Naive thymus-derived CD4-positive, alpha-beta T cell (primary cell): Measurements from ENCODE around the gene KIF11. TPM values are rescaled to one million over a fixed set of nuclear protein-coding genes. Genes with fewer than 3 reads are reported as not detected.

Experiments
- ATAC-seq: fragments of 150-1000 bp; cut with Tn5 transposase; 2 replicates; pipeline ENCODE4 v1.10.0; 2021; ENCODE audit warnings: mild to moderate bottlenecking, moderate library complexity
- CTCF ChIA-PET: fragments of 350-600 bp; sonication (Branson Sonifier 250); formaldehyde crosslinking; loops from one replicate; lab custom pipeline; 2021; ENCODE audit warnings: antibody characterized with exemption; lab: Charles Lee
- POLR2A ChIA-PET: fragments of 350-600 bp; sonication (Branson Sonifier 250); formaldehyde crosslinking; loops from one replicate; lab custom pipeline; 2021; ENCODE audit warnings: antibody characterized with exemption, inconsistent platforms; lab: Charles Lee
- DNase-seq, 9 donors: peaks; one replicate each; pipeline versions ENCODE4 v3.0.0 to v3.0.0-alpha.2; 2020 to 2022; ENCODE audit warnings: mixed read lengths in 1 of 9
- H3K27ac ChIP-seq: one replicate; pipeline ENCODE4 v1.7.0; 2013; ENCODE audit warnings: mild to moderate bottlenecking, low read depth, low read length, moderate library complexity
- H3K27me3 ChIP-seq, 2 donors: one replicate each; pipeline ENCODE4 v1.7.0; 2013; ENCODE audit warnings: low read length in 2 of 2, mild to moderate bottlenecking in 2 of 2, moderate library complexity in 2 of 2; ENCODE audit not compliant: control insufficient read depth in 2 of 2, insufficient read depth in 2 of 2
- H3K36me3 ChIP-seq, 3 experiments: 1 replicate in 2 of 3; 2 replicates in 1 of 3; pipeline ENCODE4 v1.7.0; 2013; ENCODE audit warnings: low read length in 3 of 3, mild to moderate bottlenecking in 3 of 3, moderate library complexity in 1 of 3; ENCODE audit not compliant: insufficient read depth in 3 of 3, control insufficient read depth in 2 of 3
- H3K4me1 ChIP-seq, 2 donors: one replicate each; pipeline ENCODE4 v1.7.0; 2013; ENCODE audit warnings: low read length in 2 of 2, mild to moderate bottlenecking in 2 of 2, moderate library complexity in 1 of 2; ENCODE audit not compliant: control insufficient read depth in 2 of 2, insufficient read depth in 2 of 2
- H3K4me3 ChIP-seq: 2 replicates; pipeline ENCODE4 v1.7.0; 2013; ENCODE audit warnings: mild to moderate bottlenecking, low read length
- H3K9me3 ChIP-seq, 3 experiments: 1 replicate in 2 of 3; 2 replicates in 1 of 3; pipeline ENCODE4 v1.7.0; 2013; ENCODE audit warnings: low read length in 3 of 3; ENCODE audit not compliant: control insufficient read depth in 2 of 3
- H3K27ac Mint-ChIP-seq, 9 donors: one replicate each; pipeline ENCODE4 v1.8.0; 2020 to 2022; ENCODE audit warnings: mixed read lengths in 9 of 9, mild to moderate bottlenecking in 8 of 9, moderate library complexity in 5 of 9, inconsistent platforms in 2 of 9
- H3K27me3 Mint-ChIP-seq, 5 donors: one replicate each; pipeline ENCODE4 v1.8.0; 2021 to 2022; ENCODE audit warnings: mixed read lengths in 5 of 5, mild to moderate bottlenecking in 1 of 5
- H3K36me3 Mint-ChIP-seq, 5 donors: one replicate each; pipeline ENCODE4 v1.8.0; 2020 to 2022; ENCODE audit warnings: mixed read lengths in 5 of 5, mild to moderate bottlenecking in 3 of 5, inconsistent platforms in 1 of 5
- H3K4me1 Mint-ChIP-seq, 7 donors: one replicate each; pipeline ENCODE4 v1.8.0; 2020 to 2022; ENCODE audit warnings: mixed read lengths in 7 of 7, mild to moderate bottlenecking in 3 of 7, inconsistent platforms in 1 of 7
- H3K4me3 Mint-ChIP-seq, 10 donors: one replicate each; pipeline ENCODE4 v1.8.0; 2020 to 2022; ENCODE audit warnings: mild to moderate bottlenecking in 10 of 10, mixed read lengths in 10 of 10, moderate library complexity in 6 of 10, inconsistent platforms in 2 of 10
- H3K9me3 Mint-ChIP-seq, 11 donors: one replicate each; pipeline ENCODE4 v1.8.0; 2020 to 2022; ENCODE audit warnings: mixed read lengths in 11 of 11, mild to moderate bottlenecking in 4 of 11, inconsistent platforms in 1 of 11, moderate library complexity in 1 of 11
- intact Hi-C, 2 donors: fragments of 100-400 bp; cut with micrococcal nuclease; formaldehyde crosslinking; loops; one replicate each; pipeline ENCODE4 v1.15.1; 2023
- polyA plus RNA-seq, 2 donors: library from polyadenylated mRNA; unstranded; fragments of 300-500 nt; fragmentation: Illumina TruSeq; gene quantifications; one replicate each; pipeline ENCODE4 v1.2.3, GENCODE V29; 2021
- total RNA-seq, 6 experiments: library from RNA in 5 of 6; stranded (reverse) in 5 of 6; gene quantifications; 1 replicate in 5 of 6; 2 replicates in 1 of 6; pipeline ENCODE4 v1.2.3 and lab custom pipeline; 2021 to 2026

Gene KIF11
- total and polyA plus RNA-seq, 7 experiments from 2014 or later = 0.19 to 52.6 (median 0.70) TPM

DNA sequence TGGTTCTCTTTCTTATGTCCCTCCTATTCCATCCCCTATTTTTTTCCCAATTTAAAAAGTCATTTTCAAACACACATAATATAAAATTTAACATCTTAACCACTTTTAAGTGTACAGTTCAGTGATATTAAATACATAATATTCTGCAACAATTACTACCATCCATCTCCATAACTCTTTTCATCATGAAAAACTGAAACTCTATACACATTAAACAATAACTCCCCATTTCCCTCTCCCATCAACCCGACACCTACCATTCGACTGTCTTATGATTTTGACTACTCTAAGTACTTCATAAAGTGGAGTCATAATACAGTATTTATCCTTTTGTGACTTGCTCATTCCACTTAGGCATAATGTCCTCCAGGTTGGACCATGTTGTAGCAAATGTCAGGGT lies 2.6 kb downstream of the KIF11 start:
- Histone ChIP-seq H3K4me3 (no peak overlapping the region), H3K27ac (no peak overlapping the region), H3K36me3 (no peaks in the 10 kb centered on the region), H3K4me1 (peaks cover 12 to 28% of the 10 kb centered on the region in 2 donors), H3K27me3 (no peaks in the 10 kb centered on the region), H3K9me3 (no peaks in the 10 kb centered on the region)
- Mint-ChIP-seq H3K36me3 (peaks cover 0 to 11% (median 0%) of the 10 kb centered on the region in 5 donors), H3K4me1 (peaks cover 9 to 59% (median 23%) of the 10 kb centered on the region in 7 donors), H3K27ac (peak overlapping the region in 2 of 9 donors; percentile 8 to 47), H3K9me3 (peaks cover 0 to 3% (median 0%) of the 10 kb centered on the region in 11 donors), H3K4me3 (peak overlapping the region in 3 of 10 donors; percentile 0 to 71 (median 1)), H3K27me3 (peaks cover 0 to 5% (median 0%) of the 10 kb centered on the region in 5 donors)
- ChIA-PET POLR2A (no interaction called here), CTCF (no interaction called here)
- DNase-seq (no peak), ATAC-seq (no peak)
- intact Hi-C loops = loop anchor here in 1 of 2 donors (10.0 kb wide), 1 partner anchor 1561 kb away; no protein-coding TSS in a partner anchor

DNA sequence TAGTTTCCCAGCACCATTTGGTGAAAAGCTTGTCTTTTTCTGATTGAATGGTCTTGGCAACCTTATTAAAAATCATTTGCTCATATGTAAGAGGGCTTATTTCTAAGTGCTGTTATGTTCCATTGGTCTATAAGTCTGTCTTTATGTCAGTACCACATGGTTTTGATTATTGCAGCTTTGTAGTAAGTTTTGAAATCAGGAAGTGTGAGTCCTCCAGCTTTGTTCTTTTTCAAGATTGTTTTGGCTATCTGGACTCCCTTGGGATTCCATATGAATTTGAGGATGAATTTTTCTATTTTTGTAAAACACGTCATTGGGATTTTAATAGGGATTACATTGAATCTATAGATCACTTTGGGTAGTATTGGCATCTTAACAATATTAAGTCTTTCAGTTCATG lies 5.4 kb downstream of the KIF11 start:
- H3K4me3 Mint-ChIP-seq = no peak overlapping the region
- POLR2A ChIA-PET = no interaction called here
- intact Hi-C loops = loop anchor here in 1 of 2 donors (10.0 kb wide), 1 partner anchor 1564 kb away; no protein-coding TSS in a partner anchor
- H3K27me3 ChIP-seq = no peaks in the 10 kb centered on the region
- no peaks in the 10 kb centered on the region for H3K9me3 ChIP-seq
- H3K36me3 Mint-ChIP-seq = peaks cover 0 to 20% (median 0%) of the 10 kb centered on the region in 5 donors
- CTCF ChIA-PET = interaction anchor here (0.6 kb wide), 1 partner anchor 88 kb away, joined by 8 read pairs; no protein-coding TSS in a partner anchor
- no peak overlapping the region for H3K27ac ChIP-seq
- peak overlapping the region in 1 of 9 donors; percentile 70 for H3K27ac Mint-ChIP-seq
- peaks cover 0 to 5% (median 0%) of the 10 kb centered on the region in 5 donors for H3K27me3 Mint-ChIP-seq
- ATAC-seq (no peak), DNase-seq (no peak)
- H3K4me3 ChIP-seq = no peak overlapping the region
- no peaks in the 10 kb centered on the region for H3K36me3 ChIP-seq
- peaks cover 0 to 64% (median 16%) of the 10 kb centered on the region in 7 donors for H3K4me1 Mint-ChIP-seq
- H3K9me3 Mint-ChIP-seq = no peaks in the 10 kb centered on the region
- peaks cover 0 to 11% of the 10 kb centered on the region in 2 donors for H3K4me1 ChIP-seq

DNA sequence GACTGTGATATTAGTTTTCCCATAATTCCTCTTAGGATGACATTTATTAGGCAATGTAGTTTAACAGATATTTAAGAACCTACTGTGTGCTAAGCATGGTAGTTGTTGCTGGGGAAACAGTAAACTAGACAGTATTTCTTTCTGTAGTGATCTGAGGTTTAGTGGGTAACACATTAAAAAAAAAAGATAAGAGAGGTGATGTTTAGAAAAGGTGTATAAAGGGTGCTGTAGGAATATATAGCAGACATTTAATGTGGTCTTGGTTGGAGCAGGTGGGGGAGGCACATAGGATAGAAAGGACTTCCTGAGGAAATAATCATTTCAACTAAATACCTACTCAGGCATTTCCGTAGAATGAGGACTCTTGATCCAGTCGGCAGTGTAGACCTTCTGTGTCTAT lies 11.9 kb downstream of the KIF11 start:
- POLR2A ChIA-PET = no interaction called here
- ATAC-seq (no peak), DNase-seq (no peak)
- peaks cover 0 to 35% (median 7%) of the 10 kb centered on the region in 5 donors for H3K36me3 Mint-ChIP-seq
- Histone ChIP-seq H3K4me3 (no peak overlapping the region), H3K27ac (no peak overlapping the region), H3K27me3 (no peaks in the 10 kb centered on the region), H3K9me3 (no peaks in the 10 kb centered on the region), H3K4me1 (no peaks in the 10 kb centered on the region), H3K36me3 (no peaks in the 10 kb centered on the region)
- intact Hi-C loops = no loop called here
- H3K27ac Mint-ChIP-seq = peak overlapping the region in 1 of 9 donors; percentile 71
- no peaks in the 10 kb centered on the region for H3K9me3 Mint-ChIP-seq
- peaks cover 0 to 51% (median 17%) of the 10 kb centered on the region in 7 donors for H3K4me1 Mint-ChIP-seq
- CTCF ChIA-PET = no interaction called here
- peak overlapping the region in 1 of 10 donors; percentile 24 for H3K4me3 Mint-ChIP-seq
- H3K27me3 Mint-ChIP-seq = no peaks in the 10 kb centered on the region

DNA sequence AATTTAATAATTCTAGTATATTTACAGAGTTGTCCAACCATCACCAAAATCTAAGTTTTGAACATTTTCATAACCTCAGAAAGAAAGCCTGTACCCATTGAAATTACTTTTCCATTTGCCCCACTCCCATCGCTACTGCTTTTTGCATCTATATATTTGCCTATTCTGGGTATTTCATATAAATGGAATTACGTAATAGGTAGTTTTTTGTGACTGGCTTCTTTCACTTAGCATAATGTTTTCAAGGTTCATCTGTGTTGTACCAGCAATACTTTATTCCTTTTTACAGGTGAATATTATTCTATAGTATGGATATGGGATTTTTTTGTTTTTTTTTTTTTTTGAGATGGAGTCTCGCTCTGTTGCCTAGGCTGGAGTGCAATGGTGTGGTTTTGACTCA lies 22.6 kb downstream of the KIF11 start:
- Histone ChIP-seq H3K27me3 (no peaks in the 10 kb centered on the region), H3K4me3 (no peak overlapping the region), H3K4me1 (no peaks in the 10 kb centered on the region), H3K36me3 (no peaks in the 10 kb centered on the region), H3K9me3 (no peaks in the 10 kb centered on the region), H3K27ac (no peak overlapping the region)
- ATAC-seq = no peak
- Mint-ChIP-seq H3K36me3 (peaks cover 0 to 37% (median 3%) of the 10 kb centered on the region in 5 donors), H3K27me3 (no peaks in the 10 kb centered on the region), H3K9me3 (peaks cover 0 to 2% (median 0%) of the 10 kb centered on the region in 11 donors), H3K4me1 (peaks cover 0 to 20% (median 0%) of the 10 kb centered on the region in 7 donors), H3K4me3 (no peak overlapping the region), H3K27ac (no peak overlapping the region)
- intact Hi-C loops = no loop called here
- no peak for DNase-seq
- ChIA-PET POLR2A (no interaction called here), CTCF (interaction anchor here (0.5 kb wide), 1 partner anchor 33 kb away, joined by 4 read pairs; no protein-coding TSS in a partner anchor)

DNA sequence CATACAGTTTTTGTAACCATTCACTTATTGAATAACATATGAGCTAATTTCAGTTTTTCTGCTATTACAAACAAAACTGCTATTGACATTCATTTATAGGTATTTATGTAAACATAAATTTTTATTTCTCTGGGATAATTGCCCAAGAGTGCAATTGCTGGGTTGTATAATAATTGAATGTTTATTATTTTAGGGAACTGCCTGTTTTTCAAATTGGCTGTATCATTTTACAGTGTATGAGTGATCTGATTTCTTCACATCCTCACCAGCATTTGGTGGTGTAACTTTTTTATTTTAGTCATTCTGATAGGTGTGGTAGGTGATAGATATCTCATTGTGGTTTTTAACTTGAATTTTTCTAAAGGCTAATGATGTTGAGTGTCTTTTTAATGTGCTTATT lies 26.4 kb downstream of the KIF11 start:
- no peaks in the 10 kb centered on the region for H3K36me3 ChIP-seq
- ATAC-seq (no peak), DNase-seq (no peak)
- H3K27ac ChIP-seq = no peak overlapping the region
- intact Hi-C loops = no loop called here
- H3K4me1 Mint-ChIP-seq = peaks cover 0 to 11% (median 0%) of the 10 kb centered on the region in 7 donors
- H3K27me3 Mint-ChIP-seq = no peaks in the 10 kb centered on the region
- no peak overlapping the region for H3K27ac Mint-ChIP-seq
- no peak overlapping the region for H3K4me3 ChIP-seq
- no peak overlapping the region for H3K4me3 Mint-ChIP-seq
- ChIA-PET POLR2A (no interaction called here), CTCF (no interaction called here)
- peaks cover 0 to 15% (median under 1%) of the 10 kb centered on the region in 11 donors for H3K9me3 Mint-ChIP-seq
- H3K36me3 Mint-ChIP-seq = peaks cover 0 to 60% (median 14%) of the 10 kb centered on the region in 5 donors
- no peaks in the 10 kb centered on the region for H3K27me3 ChIP-seq
- H3K9me3 ChIP-seq = no peaks in the 10 kb centered on the region
- no peaks in the 10 kb centered on the region for H3K4me1 ChIP-seq

DNA sequence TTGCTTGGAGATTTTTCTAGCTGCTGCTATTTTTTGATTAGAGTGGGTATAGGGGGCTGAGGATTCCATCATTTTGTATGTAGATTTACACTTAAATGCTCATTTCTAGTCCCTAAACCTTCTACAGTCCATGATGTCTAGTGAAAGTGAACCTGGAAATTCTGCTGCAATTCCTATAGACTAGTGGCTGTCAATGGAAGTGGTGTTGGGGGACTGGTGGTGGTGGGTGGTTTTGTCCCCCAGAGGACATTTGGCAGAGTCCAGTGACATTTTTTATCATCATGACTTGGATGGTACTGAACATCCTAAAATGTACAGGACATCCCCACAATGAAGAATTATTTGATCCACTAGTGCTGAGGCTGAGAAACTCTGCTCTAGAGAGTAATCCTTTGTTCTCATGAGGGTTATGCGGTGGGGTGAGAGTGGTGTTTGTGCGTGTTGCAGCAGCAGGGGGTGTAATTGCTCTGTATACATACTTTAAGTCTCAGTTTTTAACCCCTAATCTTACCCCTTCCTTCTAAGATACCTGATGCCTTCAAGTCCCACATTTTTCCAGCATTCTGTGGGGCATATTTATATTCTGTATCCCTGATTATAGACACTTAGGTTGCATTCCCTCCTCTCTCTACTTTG lies 35.0 kb downstream of the KIF11 start:
- Mint-ChIP-seq H3K36me3 (peaks cover 3 to 54% (median 16%) of the 10 kb centered on the region in 5 donors), H3K27ac (peak overlapping the region in 1 of 9 donors; percentile 4), H3K4me3 (no peak overlapping the region), H3K27me3 (no peaks in the 10 kb centered on the region), H3K9me3 (peaks cover 0 to 6% (median 3%) of the 10 kb centered on the region in 11 donors), H3K4me1 (peaks cover 0 to 5% (median 0%) of the 10 kb centered on the region in 7 donors)
- no peaks in the 10 kb centered on the region for H3K27me3 ChIP-seq
- H3K36me3 ChIP-seq = no peaks in the 10 kb centered on the region
- intact Hi-C loops = no loop called here
- CTCF ChIA-PET = no interaction called here
- H3K27ac ChIP-seq = no peak overlapping the region
- ATAC-seq = no peak
- POLR2A ChIA-PET = no interaction called here
- H3K4me3 ChIP-seq = no peak overlapping the region
- H3K4me1 ChIP-seq = no peaks in the 10 kb centered on the region
- no peaks in the 10 kb centered on the region for H3K9me3 ChIP-seq
- DNase-seq = no peak
